IMR-90 (cell line): Measurements from ENCODE around the gene RAD18. TPM values are rescaled to one million over a fixed set of nuclear protein-coding genes. Genes with fewer than 3 reads are reported as not detected.

Experiments
- ATAC-seq: fragments of 200-7000 bp; cut with Tn5 transposase; 2 replicates; pipeline ENCODE4 v1.9.1; 2020; ENCODE audit warnings: low read depth, mild to moderate bottlenecking, moderate library complexity
- BruUV-seq: library from RNA; stranded (reverse); fragments of 400-500 nt; replicated peaks from 2 replicates; lab custom pipeline; 2021; lab: Mats Ljungman, UMichigan
- CTCF ChIA-PET: fragments of 300-600 bp; formaldehyde crosslinking; extraction: SDS; loops from one replicate; lab custom pipeline; 2021; ENCODE audit warnings: antibody characterized with exemption; lab: Yijun Ruan, JAX
- POLR2A ChIA-PET: fragments of 300-600 bp; sonication (Branson Sonifier 250); formaldehyde crosslinking; loops from one replicate; lab custom pipeline; 2022; ENCODE audit warnings: antibody characterized with exemption; ENCODE audit not compliant: unreplicated experiment; lab: Charles Lee
- DNase-seq: peaks from one replicate; pipeline ENCODE4 v3.0.0; 2013
- H2AFZ ChIP-seq: replicated peaks from 2 replicates; pipeline ENCODE3; 2013; ENCODE audit warnings: low read length, mild to moderate bottlenecking; ENCODE audit not compliant: poor library complexity
- H2AK5ac ChIP-seq: 2 replicates; pipeline ENCODE4 v1.6.1; 2013; ENCODE audit warnings: low read depth, low read length, inconsistent platforms
- H2AK9ac ChIP-seq: replicated peaks from 2 replicates; pipeline ENCODE3; 2013; ENCODE audit warnings: mild to moderate bottlenecking, low read depth, low read length, moderate library complexity; ENCODE audit not compliant: poor library complexity
- H2BK120ac ChIP-seq: 2 replicates; pipeline ENCODE4 v1.6.1; 2013; ENCODE audit warnings: low read depth, low read length, inconsistent platforms
- H2BK15ac ChIP-seq: 3 replicates; pipeline ENCODE4 v1.6.1; 2013; ENCODE audit warnings: low read depth, low read length, inconsistent platforms
- H2BK20ac ChIP-seq: 2 replicates; pipeline ENCODE4 v1.6.1; 2013; ENCODE audit warnings: low read depth, mild to moderate bottlenecking, inconsistent platforms, low read length, moderate library complexity
- H2BK5ac ChIP-seq: 2 replicates; pipeline ENCODE4 v1.6.1; 2013; ENCODE audit warnings: mild to moderate bottlenecking, low read depth, low read length, inconsistent platforms; ENCODE audit not compliant: poor library complexity, severe bottlenecking
- H3K14ac ChIP-seq: replicated peaks from 2 replicates; pipeline ENCODE4 v1.6.1; 2013; ENCODE audit warnings: low read depth, low read length, inconsistent platforms
- H3K18ac ChIP-seq: 2 replicates; pipeline ENCODE4 v1.6.1; 2013; ENCODE audit warnings: low read depth, low read length, control low read depth
- H3K23ac ChIP-seq: 2 replicates; pipeline ENCODE4 v1.6.1; 2013; ENCODE audit warnings: low read depth, low read length, inconsistent platforms
- H3K27ac ChIP-seq: 2 replicates; pipeline ENCODE4 v1.5.1; 2013; ENCODE audit warnings: mild to moderate bottlenecking, control low read depth, low read length; ENCODE audit not compliant: insufficient read depth
- H3K27me3 ChIP-seq: 2 replicates; pipeline ENCODE4 v1.6.1; 2013; ENCODE audit warnings: low read length; ENCODE audit not compliant: control insufficient read depth, insufficient read depth
- H3K36me3 ChIP-seq: 2 replicates; pipeline ENCODE4 v1.6.1; 2013; ENCODE audit warnings: low read length, mixed read lengths; ENCODE audit not compliant: control insufficient read depth, insufficient read depth
- H3K4ac ChIP-seq: 2 replicates; pipeline ENCODE4 v1.6.1; 2013; ENCODE audit warnings: low read depth, low read length, inconsistent platforms
- H3K4me1 ChIP-seq: 2 replicates; pipeline ENCODE4 v1.6.1; 2013; ENCODE audit warnings: low read length, mixed read lengths; ENCODE audit not compliant: control insufficient read depth, insufficient read depth
- H3K4me2 ChIP-seq: 2 replicates; pipeline ENCODE4 v1.6.1; 2013; ENCODE audit warnings: low read depth, mild to moderate bottlenecking, control low read depth, low read length, moderate library complexity
- H3K4me3 ChIP-seq: 2 replicates; pipeline ENCODE4 v1.5.1; 2013; ENCODE audit warnings: low read depth, mild to moderate bottlenecking, control low read depth, low read length, moderate library complexity; ENCODE audit not compliant: insufficient read depth
- H3K56ac ChIP-seq: 2 replicates; pipeline ENCODE4 v1.6.1; 2013; ENCODE audit warnings: low read length, inconsistent platforms; ENCODE audit not compliant: insufficient read depth; ENCODE audit errors: extremely low read depth
- H3K79me1 ChIP-seq, 2 experiments: 2 replicates each; pipeline ENCODE4 v1.6.1; 2013; ENCODE audit warnings: low read length in 2 of 2, inconsistent platforms in 1 of 2, low read depth in 1 of 2
- H3K9ac ChIP-seq: 2 replicates; pipeline ENCODE4 v1.6.1; 2013; ENCODE audit warnings: low read depth, low read length, control low read depth
- H3K9me1 ChIP-seq: 2 replicates; pipeline ENCODE4 v1.6.1; 2013; ENCODE audit warnings: low read length, inconsistent platforms; ENCODE audit not compliant: insufficient read depth
- H3K9me3 ChIP-seq: 2 replicates; pipeline ENCODE4 v1.6.1; 2013; ENCODE audit warnings: low read length; ENCODE audit not compliant: control insufficient read depth, insufficient read depth
- H4K20me1 ChIP-seq: 2 replicates; pipeline ENCODE4 v1.6.1; 2013; ENCODE audit warnings: low read length, inconsistent platforms; ENCODE audit not compliant: insufficient read depth
- H4K5ac ChIP-seq: 2 replicates; pipeline ENCODE4 v1.6.1; 2013; ENCODE audit warnings: mild to moderate bottlenecking, low read depth, low read length, control low read depth
- H4K8ac ChIP-seq, 2 experiments: 2 replicates each; pipeline ENCODE4 v1.6.1; 2013; ENCODE audit warnings: low read depth in 2 of 2, low read length in 2 of 2, control low read depth in 1 of 2, inconsistent platforms in 1 of 2
- H4K91ac ChIP-seq: 2 replicates; pipeline ENCODE4 v1.6.1; 2013; ENCODE audit warnings: low read depth, low read length, inconsistent platforms; ENCODE audit not compliant: insufficient read depth
- BHLHE40 ChIP-seq: fragments of 150-350 bp; IDR thresholded peaks from 2 replicates; pipeline ENCODE4 v1.6.1; 2016; ENCODE audit warnings: mild to moderate bottlenecking, low read depth, low read length
- CEBPB ChIP-seq: IDR thresholded peaks from 2 replicates; pipeline ENCODE4 v1.6.1; 2012; ENCODE audit warnings: low read depth, low read length, improper control_type of control experiment
- CHD1 ChIP-seq: IDR thresholded peaks from 2 replicates; pipeline ENCODE4 v1.6.1; 2012; ENCODE audit warnings: low read depth, low read length, improper control_type of control experiment
- ELK1 ChIP-seq: fragments of 150-350 bp; IDR thresholded peaks from 2 replicates; pipeline ENCODE4 v1.6.1; 2016; ENCODE audit warnings: low read depth, mild to moderate bottlenecking, low read length, moderate library complexity, borderline replicate concordance
- FOS ChIP-seq: fragments of 150-350 bp; IDR thresholded peaks from 2 replicates; pipeline ENCODE4 v1.6.1; 2016; ENCODE audit warnings: low read depth, low read length
- MAFK ChIP-seq: IDR thresholded peaks from 2 replicates; pipeline ENCODE4 v1.6.1; 2012; ENCODE audit warnings: low read depth, low read length, improper control_type of control experiment
- MAZ ChIP-seq: IDR thresholded peaks from 2 replicates; pipeline ENCODE4 v1.6.1; 2012; ENCODE audit warnings: low read depth, mild to moderate bottlenecking, low read length, improper control_type of control experiment, moderate library complexity, borderline replicate concordance
- MXI1 ChIP-seq: IDR thresholded peaks from 2 replicates; pipeline ENCODE4 v1.6.1; 2012; ENCODE audit warnings: low read depth, mild to moderate bottlenecking, low read length, moderate library complexity, borderline replicate concordance
- NFE2L2 ChIP-seq: fragments of 150-350 bp; IDR thresholded peaks from 2 replicates; pipeline ENCODE4 v1.6.1; 2016; ENCODE audit warnings: low read depth, mild to moderate bottlenecking, low read length
- POLR2A ChIP-seq: IDR thresholded peaks from 2 replicates; pipeline ENCODE4 v1.6.1; 2012; ENCODE audit warnings: mild to moderate bottlenecking, low read depth, low read length
- RAD21 ChIP-seq: IDR thresholded peaks from 2 replicates; pipeline ENCODE4 v1.6.1; 2012; ENCODE audit warnings: low read length, improper control_type of control experiment
- RCOR1 ChIP-seq: IDR thresholded peaks from 2 replicates; pipeline ENCODE4 v1.6.1; 2012; ENCODE audit warnings: mild to moderate bottlenecking, low read length, improper control_type of control experiment; ENCODE audit not compliant: insufficient replicate concordance
- RFX5 ChIP-seq: IDR thresholded peaks from 2 replicates; pipeline ENCODE4 v1.8.0; 2012; ENCODE audit warnings: low read depth, mild to moderate bottlenecking, low read length, moderate library complexity
- SMC3 ChIP-seq: fragments of 150-350 bp; IDR thresholded peaks from 2 replicates; pipeline ENCODE4 v1.6.1; 2016; ENCODE audit warnings: low read depth, mild to moderate bottlenecking, antibody characterized with exemption, low read length, moderate library complexity
- USF2 ChIP-seq: fragments of 150-350 bp; IDR thresholded peaks from 2 replicates; pipeline ENCODE4 v1.6.1; 2017; ENCODE audit warnings: mild to moderate bottlenecking, antibody characterized with exemption, low read length, low read depth
- WGBS, 2 experiments: methylation state at CpG; one replicate each; pipeline versions ENCODE4 v1.1.5 to v1.1.7; 2013; ENCODE audit warnings: missing lambda C conversion rate in 2 of 2; ENCODE audit not compliant: insufficient read length in 1 of 2; ENCODE audit errors: extremely low coverage in 2 of 2; 5-methylcytosine and 5-hydroxymethylcytosine counted together
- dilution Hi-C: fragments of 300-500 bp; cut with HindIII; formaldehyde crosslinking; loops from one replicate; pipeline ENCODE4 v1.14.3; 2018; ENCODE audit warnings: low sequenced_read_pairs; ENCODE audit not compliant: unreplicated experiment
- in situ Hi-C: fragments of 300-500 bp; cut with MboI; formaldehyde crosslinking; loops from 3 replicates; pipeline ENCODE4 v1.14.3; 2019; ENCODE audit warnings: low sequenced_read_pairs, inconsistent platforms, mixed read lengths
- intact Hi-C: fragments of 100-400 bp; cut with micrococcal nuclease; formaldehyde crosslinking; loops from 2 replicates; pipeline ENCODE4 v1.10.0; 2022
- polyA plus RNA-seq, 3 experiments: library from polyadenylated mRNA; depleted of rRNA; stranded (reverse); fragments of >200 nt; gene quantifications; 2 replicates each; pipeline ENCODE4 v1.2.3, GENCODE V29; 2012; ENCODE audit warnings: low replicate concordance in 1 of 3
- total RNA-seq: library from RNA; depleted of rRNA; stranded (reverse); fragments of >200 nt; gene quantifications from 2 replicates; pipeline ENCODE4 v1.2.3, GENCODE V29; 2012
- TF ChIP-seq, protein P1 (sequence below): conservative IDR thresholded peaks from 2 replicates; pipeline ENCODE4 v1.5.1; 2012; ENCODE audit warnings: mild to moderate bottlenecking, low read depth, low read length, improper control_type of control experiment

The RAD18 gene
- total and polyA plus RNA-seq, 2 of the 4 experiments (the other 2 are of a cell fraction), result 8.2 to 17.2 TPM

DNA sequence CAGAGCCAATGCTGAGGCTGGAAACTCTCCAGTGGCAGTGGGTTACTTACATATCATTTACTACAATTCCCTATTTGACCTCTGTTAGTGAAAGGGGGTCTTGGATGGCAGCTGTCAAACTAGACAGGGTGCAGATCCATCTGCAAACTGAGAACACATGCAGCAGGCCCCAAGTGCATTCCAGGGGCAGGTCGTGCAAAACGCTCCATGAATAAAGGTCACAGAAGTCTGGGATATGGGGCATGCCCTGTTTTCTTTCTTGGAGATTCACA lies 25.0 kb upstream of the RAD18 start:
- H3K9ac ChIP-seq, result no peak overlapping the region
- dilution Hi-C loops, result no loop called here
- in situ Hi-C loops, result no loop called here

More for the DNA sequence above, 25.0 kb upstream of the RAD18 start:
- no TSS peak for BruUV-seq
- Histone ChIP-seq H3K79me1 (no peaks in the 10 kb centered on the region), H4K91ac (no peak overlapping the region), H3K36me3 (no peaks in the 10 kb centered on the region), H2BK5ac (no peak overlapping the region), H2AK9ac (no peak overlapping the region), H3K4me3 (no peak overlapping the region), H3K14ac (no peak overlapping the region), H2BK20ac (no peak overlapping the region), H4K8ac (no peak overlapping the region), H2BK15ac (no peak overlapping the region), H2AK5ac (no peak overlapping the region), H2BK120ac (no peak overlapping the region), H3K4ac (no peak overlapping the region), H3K27me3 (peaks cover 4% of the 10 kb centered on the region), H2AFZ (peak overlapping the region; percentile 53), H3K23ac (no peak overlapping the region), H3K9me1 (no peaks in the 10 kb centered on the region), H4K5ac (no peak overlapping the region), H3K27ac (no peak overlapping the region), H3K18ac (no peak overlapping the region), H4K20me1 (no peaks in the 10 kb centered on the region), H3K4me2 (no peak overlapping the region), H3K9me3 (no peaks in the 10 kb centered on the region), H3K4me1 (no peaks in the 10 kb centered on the region), H3K56ac (no peak overlapping the region)
- intact Hi-C loops, result loop anchor here (1.0 kb wide), 2 partner anchors 79 to 314 kb away; no protein-coding TSS in a partner anchor
- DNase-seq (no peak), ATAC-seq (no peak)
- 29% methylated on average over 2 of the region's 2 CpGs; no CpG with 5 or more reads in 1 of the 2 experiments for WGBS, 2 experiments
- ChIA-PET POLR2A (no interaction called here), CTCF (interaction anchor here (0.9 to 2.8 kb wide), 10 partner anchors 9 to 314 kb away, joined by 3 to 8 read pairs (median 4); partner anchors contain the start of gene OXTR)
- TF ChIP-seq CHD1 (no peak), RFX5 (no peak), FOS (no peak), BHLHE40 (no peak), SMC3 (no peak), MAZ (no peak), MAFK (no peak), USF2 (no peak), RAD21 (no peak), NFE2L2 (no peak), RCOR1 (no peak), MXI1 (no peak), ELK1 (no peak), CEBPB (no peak), POLR2A (no peak)
- TF ChIP-seq, protein P1, sequence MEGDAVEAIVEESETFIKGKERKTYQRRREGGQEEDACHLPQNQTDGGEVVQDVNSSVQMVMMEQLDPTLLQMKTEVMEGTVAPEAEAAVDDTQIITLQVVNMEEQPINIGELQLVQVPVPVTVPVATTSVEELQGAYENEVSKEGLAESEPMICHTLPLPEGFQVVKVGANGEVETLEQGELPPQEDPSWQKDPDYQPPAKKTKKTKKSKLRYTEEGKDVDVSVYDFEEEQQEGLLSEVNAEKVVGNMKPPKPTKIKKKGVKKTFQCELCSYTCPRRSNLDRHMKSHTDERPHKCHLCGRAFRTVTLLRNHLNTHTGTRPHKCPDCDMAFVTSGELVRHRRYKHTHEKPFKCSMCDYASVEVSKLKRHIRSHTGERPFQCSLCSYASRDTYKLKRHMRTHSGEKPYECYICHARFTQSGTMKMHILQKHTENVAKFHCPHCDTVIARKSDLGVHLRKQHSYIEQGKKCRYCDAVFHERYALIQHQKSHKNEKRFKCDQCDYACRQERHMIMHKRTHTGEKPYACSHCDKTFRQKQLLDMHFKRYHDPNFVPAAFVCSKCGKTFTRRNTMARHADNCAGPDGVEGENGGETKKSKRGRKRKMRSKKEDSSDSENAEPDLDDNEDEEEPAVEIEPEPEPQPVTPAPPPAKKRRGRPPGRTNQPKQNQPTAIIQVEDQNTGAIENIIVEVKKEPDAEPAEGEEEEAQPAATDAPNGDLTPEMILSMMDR, result no peak
